H1 (cell line): Measurements from ENCODE around the gene BCAR1. TPM values are rescaled to one million over a fixed set of nuclear protein-coding genes. Genes with fewer than 3 reads are reported as not detected.

ENCODE experiments used
- CTCF ChIA-PET: fragments of 300-600 bp; sonication (Branson Sonifier 250); formaldehyde crosslinking; loops from one replicate; lab custom pipeline; 2021; ENCODE audit not compliant: partially characterized antibody; lab: Charles Lee
- POLR2A ChIA-PET: fragments of 300-600 bp; sonication (Branson Sonifier 250); formaldehyde crosslinking; loops from one replicate; lab custom pipeline; 2021; ENCODE audit warnings: inconsistent platforms; ENCODE audit not compliant: partially characterized antibody; lab: Charles Lee
- DNase-seq, 2 experiments: peaks; one replicate each; pipeline versions ENCODE4 v3.0.0 to v3.0.0-alpha.2; 2010 to 2022; ENCODE audit warnings: low spot score in 2 of 2, low read depth in 1 of 2, mixed read lengths in 1 of 2
- FAIRE-seq: peaks from 2 replicates; lab custom pipeline; 2011; peaks lifted over from hg19 to GRCh38; lab: Jason Lieb, UNC
- H2AFZ ChIP-seq: 2 replicates; pipeline ENCODE4 v1.8.1; 2012; ENCODE audit warnings: low read length, inconsistent platforms
- H2AK5ac ChIP-seq: 2 replicates; pipeline ENCODE4 v1.6.1; 2013; ENCODE audit warnings: low read depth, low read length
- H2BK120ac ChIP-seq: replicated peaks from 2 replicates; pipeline ENCODE3; 2013; ENCODE audit warnings: low read depth, low read length, inconsistent platforms
- H2BK12ac ChIP-seq: 2 replicates; pipeline ENCODE4 v1.6.1; 2013; ENCODE audit warnings: low read depth, low read length
- H2BK15ac ChIP-seq: 2 replicates; pipeline ENCODE4 v1.6.1; 2013; ENCODE audit warnings: low read length
- H2BK20ac ChIP-seq: 2 replicates; pipeline ENCODE4 v1.6.1; 2013; ENCODE audit warnings: low read length
- H2BK5ac ChIP-seq: 2 replicates; pipeline ENCODE4 v1.6.1; 2013; ENCODE audit warnings: low read depth, low read length
- H3K14ac ChIP-seq: 2 replicates; pipeline ENCODE4 v1.6.1; 2013; ENCODE audit warnings: inconsistent platforms; ENCODE audit not compliant: insufficient read length
- H3K18ac ChIP-seq: 2 replicates; pipeline ENCODE4 v1.6.1; 2013; ENCODE audit warnings: low read length; ENCODE audit errors: extremely low read depth
- H3K23ac ChIP-seq: 2 replicates; pipeline ENCODE4 v1.6.1; 2013; ENCODE audit warnings: inconsistent platforms; ENCODE audit not compliant: insufficient read length
- H3K23me2 ChIP-seq: 2 replicates; pipeline ENCODE4 v1.6.1; 2013; ENCODE audit warnings: low read depth, low read length
- H3K27ac ChIP-seq: 2 replicates; pipeline ENCODE4 v1.6.1; 2011; ENCODE audit warnings: low read depth, low read length, inconsistent platforms
- H3K27me3 ChIP-seq, 4 experiments: replicated peaks in 1 of 4; 1 replicate in 1 of 4; 2 replicates in 3 of 4; pipeline versions ENCODE4 v1.6.1 to v1.8.1; 2011 to 2013; ENCODE audit warnings: low read length in 3 of 4, mild to moderate bottlenecking in 3 of 4, inconsistent platforms in 2 of 4, mixed read lengths in 2 of 4, moderate library complexity in 1 of 4; ENCODE audit not compliant: control insufficient read depth in 3 of 4, insufficient read depth in 3 of 4; ENCODE audit errors: extremely low read depth in 1 of 4
- H3K36me3 ChIP-seq, 4 experiments: 2 replicates each; pipeline versions ENCODE4 v1.6.1 to v1.8.1; 2011 to 2013; ENCODE audit warnings: mild to moderate bottlenecking in 4 of 4, low read length in 3 of 4, moderate library complexity in 2 of 4, control low read depth in 1 of 4, inconsistent platforms in 1 of 4; ENCODE audit not compliant: insufficient read depth in 4 of 4, control insufficient read depth in 2 of 4
- H3K4ac ChIP-seq: replicated peaks from 2 replicates; pipeline ENCODE3; 2013; ENCODE audit warnings: low read length, low read depth, mixed read lengths, inconsistent platforms; ENCODE audit not compliant: insufficient read length
- H3K4me1 ChIP-seq, 4 experiments: replicated peaks in 1 of 4; 1 replicate in 1 of 4; 2 replicates in 3 of 4; pipeline versions ENCODE4 v1.6.1 to v1.8.1; 2011 to 2013; ENCODE audit warnings: low read length in 3 of 4, inconsistent platforms in 2 of 4, mixed read lengths in 1 of 4; ENCODE audit not compliant: insufficient read depth in 4 of 4, control insufficient read depth in 3 of 4
- H3K4me2 ChIP-seq, 2 experiments: 2 replicates each; pipeline versions ENCODE4 v1.6.1 to v1.8.1; 2011 to 2013; ENCODE audit warnings: low read depth in 2 of 2, low read length in 2 of 2, control low read depth in 1 of 2, inconsistent platforms in 1 of 2, mild to moderate bottlenecking in 1 of 2; ENCODE audit not compliant: insufficient read depth in 1 of 2
- H3K4me3 ChIP-seq, 4 experiments: fragments of 200-600, 300-600 bp in 1 of 4; sonication (generic), shearing (Covaris generic), sonication (Bioruptor Twin) in 1 of 4; 2 replicates each; pipeline versions ENCODE4 v1.5.1 to v1.8.1; 2011 to 2016; ENCODE audit warnings: low read length in 4 of 4, low read depth in 3 of 4, control low read depth in 2 of 4, inconsistent platforms in 2 of 4, mild to moderate bottlenecking in 2 of 4, mixed read lengths in 1 of 4, moderate library complexity in 1 of 4; ENCODE audit not compliant: insufficient read depth in 2 of 4; ENCODE audit errors: extremely low read depth in 1 of 4
- H3K56ac ChIP-seq: replicated peaks from 2 replicates; pipeline ENCODE3; 2013; ENCODE audit warnings: low read depth, mild to moderate bottlenecking, mixed read lengths, low read length, inconsistent platforms; ENCODE audit not compliant: insufficient read length
- H3K79me1 ChIP-seq: 2 replicates; pipeline ENCODE4 v1.6.1; 2013; ENCODE audit warnings: low read depth, low read length, control low read depth
- H3K79me2 ChIP-seq, 2 experiments: 2 replicates each; pipeline versions ENCODE4 v1.6.1 to v1.8.1; 2012 to 2013; ENCODE audit warnings: low read length in 2 of 2, mild to moderate bottlenecking in 2 of 2, inconsistent platforms in 1 of 2; ENCODE audit not compliant: insufficient read depth in 2 of 2, control insufficient read depth in 1 of 2
- H3K9ac ChIP-seq, 4 experiments: replicated peaks in 1 of 4; 1 replicate in 1 of 4; 2 replicates in 3 of 4; pipeline versions ENCODE4 v1.6.1 to v1.8.1; 2011 to 2013; ENCODE audit warnings: low read depth in 3 of 4, low read length in 3 of 4, control low read depth in 2 of 4, mild to moderate bottlenecking in 2 of 4, moderate library complexity in 2 of 4, inconsistent platforms in 1 of 4; ENCODE audit errors: extremely low read depth in 1 of 4
- H3K9me3 ChIP-seq, 2 experiments: 2 replicates each; pipeline versions ENCODE4 v1.6.1 to v1.8.1; 2012 to 2013; ENCODE audit warnings: mild to moderate bottlenecking in 2 of 2, moderate library complexity in 2 of 2, control low read depth in 1 of 2, inconsistent platforms in 1 of 2, low read depth in 1 of 2, low read length in 1 of 2, mixed read lengths in 1 of 2; ENCODE audit not compliant: insufficient read depth in 2 of 2
- H4K20me1 ChIP-seq, 2 experiments: replicated peaks in 1 of 2; 2 replicates each; pipeline versions ENCODE3 to v1.8.1; 2011 to 2013; ENCODE audit warnings: inconsistent platforms in 2 of 2, low read length in 2 of 2, mild to moderate bottlenecking in 1 of 2; ENCODE audit not compliant: insufficient read depth in 2 of 2, control insufficient read depth in 1 of 2
- H4K5ac ChIP-seq: 2 replicates; pipeline ENCODE4 v1.6.1; 2013; ENCODE audit warnings: low read length, low read depth, mixed read lengths, inconsistent platforms; ENCODE audit not compliant: insufficient read length
- H4K8ac ChIP-seq: 2 replicates; pipeline ENCODE4 v1.8.0; 2013; ENCODE audit warnings: mild to moderate bottlenecking, moderate library complexity, low read length, inconsistent platforms; ENCODE audit not compliant: insufficient read depth; ENCODE audit errors: extremely low read depth
- H4K91ac ChIP-seq: replicated peaks from 2 replicates; pipeline ENCODE3; 2013; ENCODE audit warnings: low read length, mixed read lengths, inconsistent platforms; ENCODE audit not compliant: insufficient read length
- SP1 ChIP-seq: IDR thresholded peaks from 2 replicates; pipeline ENCODE4 v1.6.1; 2011; ENCODE audit warnings: low read depth, low read length
- WGBS, 2 experiments: shearing (Covaris generic) in 1 of 2; methylation state at CpG; one replicate each; pipeline versions ENCODE4 v1.1.6 to v1.1.7; 2013 to 2015; ENCODE audit warnings: low lambda C conversion rate in 2 of 2, mixed read lengths in 2 of 2, inconsistent platforms in 1 of 2, low coverage in 1 of 2, missing lambda C conversion rate in 1 of 2; ENCODE audit not compliant: insufficient replicate concordance in 2 of 2, insufficient coverage in 1 of 2, insufficient read length in 1 of 2; ENCODE audit errors: extremely low coverage in 1 of 2, missing lambda C conversion rate in 1 of 2; 5-methylcytosine and 5-hydroxymethylcytosine counted together
- polyA plus RNA-seq, 7 experiments: library from polyadenylated mRNA; depleted of rRNA in 3 of 7; stranded (reverse) in 5 of 7; unstranded in 2 of 7; fragments of >200 nt in 5 of 7; fragments of 200-250 nt in 2 of 7; gene quantifications; 1 replicate in 5 of 7; 2 replicates in 1 of 7; 4 replicates in 1 of 7; pipeline versions ENCODE4 v1.2.1 to v1.2.3, GENCODE V29; 2011 to 2013; ENCODE audit warnings: missing spikeins in 2 of 7, mixed read lengths in 2 of 7
- total RNA-seq: library from RNA; stranded (reverse); fragmentation: NEBNext Ultra II Directional; extraction: Animal tissue kit (Norgen Biotek cat#: 25700); gene quantifications from 2 replicates; pipeline ENCODE4 v1.2.1, GENCODE V29; 2021

BCAR1 gene
- total and polyA plus RNA-seq, 2 of the 8 experiments (the other 6 are each of a cell fraction or from before 2014, with no cell fraction given), result 59.8 to 105 TPM

- 95% methylated on average over 16 of the region's 16 CpGs; no CpG with 5 or more reads in 1 of the 2 experiments for WGBS, 2 experiments
- no peak overlapping the region for H3K9ac ChIP-seq
- H2AFZ ChIP-seq, result peak overlapping the region; percentile 73; the same call in 1 of the 2 replicates
- no peak overlapping the region for H2AK5ac ChIP-seq
- no peak overlapping the region for H3K23ac ChIP-seq
- H3K27ac ChIP-seq, result no peak overlapping the region
- H4K20me1 ChIP-seq, result peaks cover 0 to 3% of the 10 kb centered on the region in 2 experiments
- DNase-seq, result no peak
- H3K14ac ChIP-seq, result no peak overlapping the region
- H3K23me2 ChIP-seq, result no peaks in the 10 kb centered on the region
- no peak overlapping the region for H2BK20ac ChIP-seq
- H3K18ac ChIP-seq, result no peak overlapping the region
- POLR2A ChIA-PET, result interaction anchor here (2.2 kb wide), 1 partner anchor 18 kb away, joined by 9 read pairs; no protein-coding TSS in a partner anchor
- no peaks in the 10 kb centered on the region for H3K79me2 ChIP-seq
- no peak overlapping the region for H4K91ac ChIP-seq
- H4K8ac ChIP-seq, result no peak overlapping the region
- H2BK5ac ChIP-seq, result no peak overlapping the region
- H3K4me2 ChIP-seq, result no peak overlapping the region
- no peak overlapping the region for H2BK120ac ChIP-seq
- H3K27me3 ChIP-seq, result no peaks in the 10 kb centered on the region
- no peak for FAIRE-seq
- H3K4me1 ChIP-seq, result peaks cover 0 to 4% (median 0%) of the 10 kb centered on the region in 4 experiments; a peak in 1 of 7 replicates
- no peak overlapping the region for H3K4ac ChIP-seq
- no peaks in the 10 kb centered on the region for H3K36me3 ChIP-seq
- H3K9me3 ChIP-seq, result no peaks in the 10 kb centered on the region
- CTCF ChIA-PET, result interaction anchor here (1.2 to 15.0 kb wide), 3 partner anchors 12 to 179 kb away, joined by 3 to 157 read pairs (median 3); no protein-coding TSS in a partner anchor
- no peaks in the 10 kb centered on the region for H3K79me1 ChIP-seq
- no peak overlapping the region for H3K56ac ChIP-seq
- no peak overlapping the region for H4K5ac ChIP-seq
- H2BK12ac ChIP-seq, result no peak overlapping the region
- H2BK15ac ChIP-seq, result no peak overlapping the region
- no peak overlapping the region for H3K4me3 ChIP-seq
- TF ChIP-seq SP1, result no peak
These were observed 29.1 kb downstream of the BCAR1 start for GRCh38 chr16:75222271-75222783.
